Embryonic facial prominence (tissue), 1 donor: ENCODE results near the gene OR4K1.
"Not testable (repeated sequence)": the region's sequence is repeated elsewhere in the genome, so short reads cannot be mapped to it uniquely, and the experiment has no call there.

Source experiments
- DNase-seq: peaks from one replicate; pipeline ENCODE4 v3.0.0-alpha.2; 2016; ENCODE audit errors: extremely low spot score

OR4K1 gene, protein sequence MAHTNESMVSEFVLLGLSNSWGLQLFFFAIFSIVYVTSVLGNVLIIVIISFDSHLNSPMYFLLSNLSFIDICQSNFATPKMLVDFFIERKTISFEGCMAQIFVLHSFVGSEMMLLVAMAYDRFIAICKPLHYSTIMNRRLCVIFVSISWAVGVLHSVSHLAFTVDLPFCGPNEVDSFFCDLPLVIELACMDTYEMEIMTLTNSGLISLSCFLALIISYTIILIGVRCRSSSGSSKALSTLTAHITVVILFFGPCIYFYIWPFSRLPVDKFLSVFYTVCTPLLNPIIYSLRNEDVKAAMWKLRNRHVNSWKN

DNA sequence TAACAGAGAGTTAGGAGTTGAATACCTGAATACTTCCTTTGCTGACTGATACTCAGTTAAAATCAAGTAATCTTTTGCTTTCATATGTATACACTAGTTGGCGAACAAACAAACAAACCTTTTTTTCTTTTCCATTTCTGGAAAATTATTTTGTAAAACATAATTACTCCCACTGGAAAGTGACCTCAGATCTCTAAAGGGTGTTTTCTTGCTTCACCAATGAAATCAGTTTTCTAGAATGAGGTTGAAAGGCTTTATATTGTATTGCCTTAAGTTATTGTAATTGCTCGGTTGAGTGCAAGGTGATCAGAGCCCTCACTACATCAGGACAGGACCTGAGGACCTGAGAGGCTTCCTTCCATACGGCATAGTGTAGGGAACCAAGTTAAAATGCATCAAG, at the start of gene OR4K1:
Gene OR4K1, plus strand, starts transcription at position 301 of the 400 bp plus-strand sequence. CDS start 4,750 bp downstream, outside the sequence.
- DNase-seq = no peak

- no peak for DNase-seq
These were observed 35.4 kb upstream of the OR4K1 start for GRCh38 chr14:19895282-19895681.

DNA sequence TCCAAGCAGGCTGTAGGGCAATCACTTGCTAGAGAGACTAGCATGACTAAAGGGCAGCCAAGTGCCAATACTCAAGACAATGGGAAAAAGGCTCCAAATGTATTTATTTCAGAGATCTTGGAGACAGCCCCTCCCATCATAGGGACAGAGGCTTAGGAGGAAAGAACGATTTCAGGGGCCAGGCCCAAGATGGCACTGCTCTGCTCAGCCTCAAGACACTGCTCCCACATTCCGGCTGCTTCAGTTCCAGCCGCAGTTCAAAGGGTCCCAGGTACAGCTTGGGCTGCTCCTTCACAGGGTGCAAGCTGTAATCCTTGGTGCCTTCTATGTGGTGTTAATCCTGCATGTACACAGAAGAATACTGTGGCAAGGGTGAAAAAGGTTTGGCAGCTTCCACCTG, 29.7 kb upstream of the OR4K1 start:
- no peak for DNase-seq

- no peak for DNase-seq
These were observed 28.3 kb upstream of the OR4K1 start for GRCh38 chr14:19902409-19902808.

DNA sequence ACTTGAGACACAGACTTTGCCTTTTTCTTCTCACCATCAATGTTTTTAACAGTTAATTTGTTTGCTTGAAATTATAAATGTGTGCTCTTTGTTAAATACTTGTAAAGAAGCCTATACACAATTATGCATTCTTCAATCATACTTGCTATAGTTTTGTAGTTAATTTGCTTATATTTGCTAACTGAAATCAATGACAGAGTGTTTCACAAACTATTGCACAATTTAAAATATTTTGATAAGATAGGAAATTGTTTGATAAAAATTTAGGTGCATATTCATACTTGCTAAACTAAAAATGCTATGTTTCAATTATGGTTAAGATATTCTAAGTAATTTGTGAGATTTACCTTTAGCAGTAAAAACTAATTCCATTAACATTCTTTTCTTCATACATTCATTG, 24.1 kb upstream of the OR4K1 start:
- no peak for DNase-seq

GRCh38 chr14:19911114-19911513, 19.6 kb upstream of the OR4K1 start:
- DNase-seq = no peak

DNA sequence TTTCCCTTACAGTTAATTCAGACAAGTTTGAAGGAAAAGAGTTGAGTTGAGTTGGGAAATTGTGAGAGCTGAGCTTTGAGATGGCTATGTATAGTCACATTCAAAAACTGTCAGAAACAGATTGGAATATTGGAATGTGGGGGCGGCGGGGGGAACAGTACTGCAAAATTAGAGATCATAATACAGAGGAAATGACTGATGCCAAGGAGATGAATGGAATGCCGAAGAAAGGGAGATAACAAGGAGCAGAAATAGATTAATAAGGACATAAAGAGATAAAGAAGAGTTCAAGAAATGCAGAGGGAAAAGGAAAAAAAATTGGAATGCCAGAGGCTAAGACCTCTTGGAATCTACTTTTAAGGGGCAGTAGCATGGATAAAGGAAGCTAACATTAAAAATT, 13.5 kb upstream of the OR4K1 start:
- DNase-seq = no peak

- DNase-seq = no peak
These were observed 12.7 kb upstream of the OR4K1 start for GRCh38 chr14:19917955-19918518.

DNA sequence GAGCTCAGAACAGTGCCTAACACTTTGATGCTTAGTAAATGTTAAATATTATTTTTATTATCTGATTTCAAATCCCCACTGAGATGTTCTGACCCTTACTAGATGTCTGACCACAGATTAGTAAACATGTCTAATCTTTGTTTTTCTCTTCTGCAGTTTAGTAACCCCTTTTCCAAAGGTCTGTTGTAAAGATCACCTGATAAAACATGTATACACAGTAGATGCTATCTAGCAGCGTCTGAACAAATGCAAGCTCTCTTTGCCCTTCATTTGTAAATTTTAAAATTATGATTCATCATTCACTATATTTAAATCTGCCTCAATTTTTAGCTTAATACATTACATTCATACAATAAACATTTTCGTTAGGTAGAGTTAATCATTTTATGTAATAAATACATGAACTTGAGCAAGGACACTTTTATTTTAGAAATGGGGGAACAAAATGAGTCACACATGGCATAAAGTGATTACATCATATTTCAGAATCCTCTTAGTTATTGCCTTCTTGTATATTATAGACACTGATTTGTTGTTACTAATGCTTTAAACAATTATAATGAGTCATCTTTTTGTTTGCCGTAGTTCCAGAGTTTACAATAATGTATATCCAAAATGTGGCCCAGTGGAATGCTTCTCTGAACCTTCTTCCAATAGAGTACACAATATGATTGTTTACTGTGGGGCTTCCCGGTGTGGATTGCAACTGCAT, 12.0 kb upstream of the OR4K1 start:
- no peak for DNase-seq

DNA sequence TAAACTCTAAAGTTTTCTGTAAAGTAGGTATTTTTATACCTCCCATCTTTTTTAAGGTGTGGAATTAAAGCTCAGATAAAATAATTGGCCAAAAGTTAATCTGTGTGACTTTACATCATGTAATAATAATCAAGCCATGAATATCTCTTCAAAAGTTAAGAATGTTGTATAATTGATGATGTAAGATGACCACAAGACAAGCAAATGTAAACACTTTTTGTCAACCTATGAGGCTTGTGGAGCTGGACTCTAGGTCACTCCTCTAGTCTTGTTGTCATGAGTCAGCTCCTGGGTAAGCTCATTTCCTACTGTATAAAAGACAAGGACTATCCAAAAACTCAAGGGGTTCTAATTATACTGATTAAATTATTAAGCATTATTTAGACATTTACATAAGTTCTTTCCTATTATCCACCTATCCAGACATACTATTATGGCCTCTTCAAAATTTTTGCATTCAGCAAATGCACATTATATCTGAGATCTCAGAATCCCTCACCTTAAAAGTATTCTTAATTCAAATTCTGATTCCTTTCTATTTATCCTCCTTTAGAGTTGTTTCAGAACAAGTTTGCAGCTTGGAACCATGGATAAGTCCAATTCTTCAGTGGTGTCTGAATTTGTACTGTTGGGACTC, 10.6 kb upstream of the OR4K1 start, which contains the start of gene OR4K5:
Gene OR4K5, plus strand, starts transcription at position 587 of the 637 bp plus-strand sequence. Its CDS starts 0 bp downstream, at position 587.
- no peak for DNase-seq

DNA sequence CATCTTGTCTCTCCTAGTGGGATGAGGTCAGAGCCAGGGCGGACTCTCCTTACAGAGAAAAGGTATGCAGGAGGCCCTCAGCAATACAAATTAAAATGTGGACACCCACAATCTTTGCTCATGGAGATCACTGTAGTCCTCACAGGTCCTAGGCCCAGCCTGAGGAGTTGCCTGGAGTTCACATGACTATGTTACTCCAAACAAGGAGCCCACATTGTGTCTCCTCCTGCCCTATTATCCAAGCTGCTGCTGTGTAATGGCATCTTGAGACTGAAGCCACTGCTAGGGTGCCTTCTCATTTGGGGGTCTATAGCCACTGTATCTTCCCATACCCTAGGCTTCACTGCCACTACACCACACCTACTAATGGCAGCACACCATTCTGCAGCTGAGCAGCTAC, 11.0 kb downstream of the OR4K1 start:
- DNase-seq = no peak

DNA sequence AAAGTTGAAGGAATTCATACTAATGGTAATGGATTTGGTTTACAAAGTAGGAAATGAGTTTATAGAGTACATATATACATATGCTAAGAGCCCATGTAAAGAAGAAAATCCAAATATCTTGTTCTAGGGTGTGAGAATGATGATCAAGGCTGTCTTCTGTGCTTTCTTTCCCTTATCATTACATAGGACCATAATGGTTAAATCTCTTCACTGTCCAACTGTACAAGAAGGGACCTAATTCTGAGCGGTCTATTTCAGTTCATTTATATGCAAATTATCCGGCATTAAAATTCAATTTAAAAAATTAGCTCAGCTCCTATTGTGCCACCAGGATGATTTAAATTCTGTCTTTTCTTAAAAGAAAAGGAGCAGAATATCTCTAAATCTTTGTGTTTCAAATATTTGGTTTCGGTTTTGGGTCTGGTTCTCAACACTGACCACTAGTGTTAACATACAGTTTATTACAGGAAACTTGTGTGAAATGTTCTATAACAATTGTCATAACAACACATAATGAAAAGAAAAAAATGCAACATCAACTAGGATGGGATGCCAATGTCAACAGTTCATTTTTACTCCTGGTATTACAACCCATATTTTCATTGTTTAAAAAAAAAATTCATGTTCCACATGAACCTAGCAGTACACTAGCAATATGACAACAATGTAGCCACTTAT, 16.8 kb downstream of the OR4K1 start:
- DNase-seq = no peak

GRCh38 chr14:19949218-19949617, 18.5 kb downstream of the OR4K1 start:
- no peak for DNase-seq

DNA sequence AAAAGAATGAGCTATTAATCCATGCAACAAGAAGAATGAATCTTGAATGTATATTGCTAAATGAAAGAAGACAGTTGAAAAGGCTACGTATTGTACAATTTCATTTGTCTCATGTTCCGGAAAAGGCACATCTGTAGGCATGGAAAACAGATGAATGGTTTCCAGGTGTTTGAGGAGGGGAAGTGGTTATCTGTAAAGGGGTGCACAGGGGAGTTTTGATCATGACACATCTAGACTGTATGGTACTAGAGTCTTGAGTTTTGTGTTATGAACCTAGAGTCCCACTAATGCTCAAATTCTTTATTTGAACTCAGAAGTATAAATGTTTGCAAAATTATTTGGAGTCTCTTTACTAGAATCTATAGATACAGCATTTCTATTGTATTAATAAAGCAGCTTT, 39.0 kb downstream of the OR4K1 start:
- DNase-seq = not testable (repeated sequence)

- no peak for DNase-seq
These were observed 44.1 kb downstream of the OR4K1 start for GRCh38 chr14:19974844-19975243.

DNA sequence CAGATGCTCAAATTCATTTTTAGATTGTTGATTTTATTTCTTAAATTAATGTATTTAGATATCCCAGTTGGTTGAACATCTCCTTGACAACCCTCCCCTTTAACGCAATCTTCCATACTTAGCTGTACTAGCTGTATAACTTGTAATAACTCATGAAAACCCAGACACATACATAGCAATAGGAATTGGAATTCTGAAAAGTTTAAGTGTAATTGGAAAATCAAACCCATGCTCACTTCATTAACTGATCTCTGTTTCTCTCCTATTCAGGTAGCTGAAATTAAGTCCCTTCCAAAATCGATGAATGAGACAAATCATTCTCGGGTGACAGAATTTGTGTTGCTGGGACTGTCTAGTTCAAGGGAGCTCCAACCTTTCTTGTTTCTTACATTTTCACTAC, 44.6 kb downstream of the OR4K1 start, which contains the start of gene OR4K15:
Gene OR4K15, plus strand, starts transcription at position 301 of the 400 bp plus-strand sequence. Its CDS starts 0 bp downstream, at position 301.
- DNase-seq = no peak
